Uterus (tissue), 2 donors: ENCODE results near the gene DPP6.
"Not testable (repeated sequence)": the region's sequence is repeated elsewhere in the genome, so short reads cannot be mapped to it uniquely, and the experiment has no call there.

Experiments used
- CTCF ChIP-seq, 4 experiments: fragments of 200-600 bp in 2 of 4; fragments of 450-650 bp in 2 of 4; sonication (generic) in 2 of 4; IDR thresholded peaks; one replicate each; pipeline ENCODE4 v1.5.1; 2016 to 2019; ENCODE audit warnings: antibody characterized with exemption in 4 of 4, mild to moderate bottlenecking in 2 of 4, moderate library complexity in 1 of 4
- POLR2A ChIP-seq, 2 donors: fragments of 450-650 bp; IDR thresholded peaks; one replicate each; pipeline ENCODE4 v1.6.1; 2016; ENCODE audit warnings: antibody characterized with exemption in 2 of 2, mild to moderate bottlenecking in 1 of 2, moderate library complexity in 1 of 2

- not testable (repeated sequence) for TF ChIP-seq CTCF, POLR2A (IDR thresholded peaks at IDR 0.05)
These were observed 41.3 kb upstream of the DPP6 start for GRCh38 chr7:154010726-154011568.
